HEK293 (cell line): ENCODE data around the gene PCBP3.

Experiments
- BCL11A ChIP-seq: fragments of 450-650 bp; formaldehyde crosslinking; IDR thresholded peaks from 2 replicates; pipeline ENCODE4 v1.5.1; 2016; ENCODE audit warnings: low read depth, missing biosample characterization, missing genetic modification characterization
- IKZF3 ChIP-seq: fragments of 450-650 bp; IDR thresholded peaks from 2 replicates; pipeline ENCODE4 v1.5.0; 2018; ENCODE audit warnings: missing biosample characterization, mild to moderate bottlenecking, missing genetic modification characterization, moderate library complexity
- KLF8 ChIP-seq: fragments of 450-650 bp; formaldehyde crosslinking; IDR thresholded peaks from 2 replicates; pipeline ENCODE4 v1.5.1; 2016; ENCODE audit warnings: missing biosample characterization, missing genetic modification characterization
- KLF9 ChIP-seq: fragments of 450-650 bp; formaldehyde crosslinking; IDR thresholded peaks from 2 replicates; pipeline ENCODE4 v1.5.1; 2016; ENCODE audit warnings: missing biosample characterization, missing genetic modification characterization, low read depth
- SP7 ChIP-seq: fragments of 450-650 bp; formaldehyde crosslinking; IDR thresholded peaks from 2 replicates; pipeline ENCODE4 v1.5.1; 2016; ENCODE audit warnings: missing biosample characterization, missing genetic modification characterization
- WT1 ChIP-seq: fragments of 450-650 bp; formaldehyde crosslinking; IDR thresholded peaks from 2 replicates; pipeline ENCODE4 v1.5.1; 2016; ENCODE audit warnings: missing biosample characterization, missing genetic modification characterization
- YY1 ChIP-seq: fragments of 450-650 bp; formaldehyde crosslinking; IDR thresholded peaks from 2 replicates; pipeline ENCODE4 v1.5.1; 2018; ENCODE audit warnings: missing biosample characterization, missing genetic modification characterization
- ZBTB17 ChIP-seq: fragments of 450-650 bp; formaldehyde crosslinking; IDR thresholded peaks from 2 replicates; pipeline ENCODE4 v1.5.1; 2016; ENCODE audit warnings: missing biosample characterization, missing genetic modification characterization
- ZFP69B ChIP-seq: fragments of 450-650 bp; formaldehyde crosslinking; IDR thresholded peaks from 2 replicates; pipeline ENCODE4 v1.5.1; 2016; ENCODE audit warnings: missing biosample characterization, missing genetic modification characterization
- ZIC2 ChIP-seq: fragments of 450-650 bp; formaldehyde crosslinking; IDR thresholded peaks from 2 replicates; pipeline ENCODE4 v1.5.1; 2016; ENCODE audit warnings: missing biosample characterization, missing genetic modification characterization
- ZNF157 ChIP-seq: fragments of 450-650 bp; formaldehyde crosslinking; IDR thresholded peaks from 2 replicates; pipeline ENCODE4 v1.5.1; 2016; ENCODE audit warnings: missing biosample characterization, missing genetic modification characterization
- ZNF24 ChIP-seq: fragments of 450-650 bp; formaldehyde crosslinking; IDR thresholded peaks from 2 replicates; pipeline ENCODE4 v1.5.1; 2016; ENCODE audit warnings: missing biosample characterization, missing genetic modification characterization
- ZNF266 ChIP-seq: fragments of 450-650 bp; formaldehyde crosslinking; IDR thresholded peaks from 2 replicates; pipeline ENCODE4 v1.5.1; 2016; ENCODE audit warnings: missing biosample characterization, missing genetic modification characterization, low read depth
- ZNF311 ChIP-seq: fragments of 450-650 bp; formaldehyde crosslinking; IDR thresholded peaks from 2 replicates; pipeline ENCODE4 v1.5.1; 2017; ENCODE audit warnings: missing biosample characterization, missing genetic modification characterization, borderline replicate concordance
- ZNF426 ChIP-seq: fragments of 450-650 bp; formaldehyde crosslinking; IDR thresholded peaks from 2 replicates; pipeline ENCODE4 v1.5.1; 2017; ENCODE audit warnings: missing biosample characterization, missing genetic modification characterization, mild to moderate bottlenecking, inconsistent platforms, moderate library complexity
- ZNF530 ChIP-seq: fragments of 450-650 bp; formaldehyde crosslinking; IDR thresholded peaks from 2 replicates; pipeline ENCODE4 v1.5.1; 2016; ENCODE audit warnings: low read depth, missing biosample characterization, missing genetic modification characterization
- ZNF548 ChIP-seq: fragments of 450-650 bp; formaldehyde crosslinking; IDR thresholded peaks from 2 replicates; pipeline ENCODE4 v1.5.1; 2016; ENCODE audit warnings: missing biosample characterization, missing genetic modification characterization
- ZNF555 ChIP-seq: fragments of 450-650 bp; formaldehyde crosslinking; conservative IDR thresholded peaks from 2 replicates; pipeline ENCODE4 v1.5.1; 2017; ENCODE audit warnings: missing biosample characterization, mild to moderate bottlenecking, missing genetic modification characterization, inconsistent platforms
- ZNF600 ChIP-seq: fragments of 450-650 bp; formaldehyde crosslinking; IDR thresholded peaks from 2 replicates; pipeline ENCODE4 v1.5.1; 2016; ENCODE audit warnings: missing biosample characterization, missing genetic modification characterization
- ZNF664 ChIP-seq: fragments of 450-650 bp; formaldehyde crosslinking; IDR thresholded peaks from 2 replicates; pipeline ENCODE4 v1.5.1; 2016; ENCODE audit warnings: missing biosample characterization, missing genetic modification characterization
- ZNF768 ChIP-seq: fragments of 450-650 bp; formaldehyde crosslinking; IDR thresholded peaks from 2 replicates; pipeline ENCODE4 v1.5.1; 2018; ENCODE audit warnings: missing biosample characterization, mild to moderate bottlenecking, missing genetic modification characterization
- ZXDB ChIP-seq: fragments of 450-650 bp; formaldehyde crosslinking; IDR thresholded peaks from 2 replicates; pipeline ENCODE4 v1.5.1; 2016; ENCODE audit warnings: missing biosample characterization, missing genetic modification characterization
- TF ChIP-seq, protein P1 (sequence below): fragments of 450-650 bp; formaldehyde crosslinking; conservative IDR thresholded peaks from 2 replicates; pipeline ENCODE4 v1.5.1; 2016; ENCODE audit warnings: low read depth, missing biosample characterization, missing genetic modification characterization
- TF ChIP-seq, protein P2 (sequence below): IDR thresholded peaks from 2 replicates; pipeline ENCODE4 v1.6.1; 2011; ENCODE audit warnings: mild to moderate bottlenecking, low read depth, low read length, borderline replicate concordance
- TF ChIP-seq, protein P3 (sequence below): fragments of 450-650 bp; formaldehyde crosslinking; IDR thresholded peaks from 2 replicates; pipeline ENCODE4 v1.5.1; 2016; ENCODE audit warnings: missing biosample characterization, missing genetic modification characterization
- TF ChIP-seq, protein P4 (sequence below): fragments of 450-650 bp; formaldehyde crosslinking; IDR thresholded peaks from 2 replicates; pipeline ENCODE4 v1.5.1; 2016; ENCODE audit warnings: missing biosample characterization, missing genetic modification characterization
- TF ChIP-seq, protein P5 (sequence below): fragments of 450-650 bp; formaldehyde crosslinking; IDR thresholded peaks from 2 replicates; pipeline ENCODE4 v1.5.1; 2016; ENCODE audit warnings: missing biosample characterization, missing genetic modification characterization
- TF ChIP-seq, protein P6 (sequence below): fragments of 450-650 bp; formaldehyde crosslinking; IDR thresholded peaks from 2 replicates; pipeline ENCODE4 v1.5.1; 2016; ENCODE audit warnings: missing biosample characterization, missing genetic modification characterization

The PCBP3 gene

DNA sequence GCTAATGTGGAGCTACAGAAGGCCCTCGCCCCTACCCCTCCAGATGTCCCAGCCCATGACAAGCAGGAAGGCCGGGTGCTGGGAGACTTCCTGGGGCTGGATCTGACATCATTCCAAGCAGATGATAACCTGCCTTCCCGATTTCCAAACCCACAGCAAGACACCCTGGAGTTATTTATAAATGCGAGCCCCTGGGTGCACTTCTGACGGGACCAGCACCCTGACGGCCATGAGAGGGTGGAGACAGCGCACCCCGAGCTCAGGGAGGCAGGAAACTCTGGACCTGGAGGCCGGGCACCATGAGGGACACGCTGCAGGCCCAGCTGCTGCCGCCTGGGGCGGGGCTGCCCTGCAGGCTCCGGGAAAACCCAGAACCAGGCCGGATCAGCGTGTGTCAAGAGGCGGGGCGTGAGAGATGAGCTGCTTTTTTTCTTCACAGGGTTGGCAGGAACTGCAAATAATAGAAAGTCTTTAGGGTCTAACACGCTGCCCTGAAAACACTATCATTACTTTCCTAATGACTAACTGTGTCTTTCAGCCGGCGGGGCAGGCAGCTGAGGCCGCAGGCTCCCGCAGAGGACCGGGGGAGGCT, 2.5 kb upstream of the PCBP3 start (continued):
- TF ChIP-seq, protein P1, sequence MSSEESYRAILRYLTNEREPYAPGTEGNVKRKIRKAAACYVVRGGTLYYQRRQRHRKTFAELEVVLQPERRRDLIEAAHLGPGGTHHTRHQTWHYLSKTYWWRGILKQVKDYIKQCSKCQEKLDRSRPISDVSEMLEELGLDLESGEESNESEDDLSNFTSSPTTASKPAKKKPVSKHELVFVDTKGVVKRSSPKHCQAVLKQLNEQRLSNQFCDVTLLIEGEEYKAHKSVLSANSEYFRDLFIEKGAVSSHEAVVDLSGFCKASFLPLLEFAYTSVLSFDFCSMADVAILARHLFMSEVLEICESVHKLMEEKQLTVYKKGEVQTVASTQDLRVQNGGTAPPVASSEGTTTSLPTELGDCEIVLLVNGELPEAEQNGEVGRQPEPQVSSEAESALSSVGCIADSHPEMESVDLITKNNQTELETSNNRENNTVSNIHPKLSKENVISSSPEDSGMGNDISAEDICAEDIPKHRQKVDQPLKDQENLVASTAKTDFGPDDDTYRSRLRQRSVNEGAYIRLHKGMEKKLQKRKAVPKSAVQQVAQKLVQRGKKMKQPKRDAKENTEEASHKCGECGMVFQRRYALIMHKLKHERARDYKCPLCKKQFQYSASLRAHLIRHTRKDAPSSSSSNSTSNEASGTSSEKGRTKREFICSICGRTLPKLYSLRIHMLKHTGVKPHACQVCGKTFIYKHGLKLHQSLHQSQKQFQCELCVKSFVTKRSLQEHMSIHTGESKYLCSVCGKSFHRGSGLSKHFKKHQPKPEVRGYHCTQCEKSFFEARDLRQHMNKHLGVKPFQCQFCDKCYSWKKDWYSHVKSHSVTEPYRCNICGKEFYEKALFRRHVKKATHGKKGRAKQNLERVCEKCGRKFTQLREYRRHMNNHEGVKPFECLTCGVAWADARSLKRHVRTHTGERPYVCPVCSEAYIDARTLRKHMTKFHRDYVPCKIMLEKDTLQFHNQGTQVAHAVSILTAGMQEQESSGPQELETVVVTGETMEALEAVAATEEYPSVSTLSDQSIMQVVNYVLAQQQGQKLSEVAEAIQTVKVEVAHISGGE (tag by site-specific recombination): no peak
- TF ChIP-seq ZNF426 (no peak), ZNF555 (tag by site-specific recombination) (no peak), BCL11A (tag by site-specific recombination) (no peak), ZNF548 (no peak), ZNF530 (tag by site-specific recombination) (no peak), ZBTB17 (0 out of 2 replicates have a peak, but pooled peaks have one; percentile 26), ZNF664 (tag by site-specific recombination) (no peak), ZFP69B (no peak), YY1 (tag by site-specific recombination) (no peak), ZNF311 (no peak), ZNF157 (tag by site-specific recombination) (no peak), ZNF266 (tag by site-specific recombination) (no peak), ZXDB (no peak), ZNF24 (tag by site-specific recombination) (no peak), ZNF768 (tag by site-specific recombination) (no peak), KLF8 (tag by site-specific recombination) (0 out of 2 replicates have a peak, but pooled peaks have one; percentile 13), ZNF600 (tag by site-specific recombination) (peak; percentile 60; the same call in 1 of the 2 replicates), WT1 (tag by site-specific recombination) (no peak), KLF9 (tag by site-specific recombination) (no peak), SP7 (tag by site-specific recombination) (peak; percentile 85), IKZF3 (tag by site-specific recombination) (no peak), ZIC2 (tag by site-specific recombination) (peak; percentile 95)
- TF ChIP-seq, protein P2, sequence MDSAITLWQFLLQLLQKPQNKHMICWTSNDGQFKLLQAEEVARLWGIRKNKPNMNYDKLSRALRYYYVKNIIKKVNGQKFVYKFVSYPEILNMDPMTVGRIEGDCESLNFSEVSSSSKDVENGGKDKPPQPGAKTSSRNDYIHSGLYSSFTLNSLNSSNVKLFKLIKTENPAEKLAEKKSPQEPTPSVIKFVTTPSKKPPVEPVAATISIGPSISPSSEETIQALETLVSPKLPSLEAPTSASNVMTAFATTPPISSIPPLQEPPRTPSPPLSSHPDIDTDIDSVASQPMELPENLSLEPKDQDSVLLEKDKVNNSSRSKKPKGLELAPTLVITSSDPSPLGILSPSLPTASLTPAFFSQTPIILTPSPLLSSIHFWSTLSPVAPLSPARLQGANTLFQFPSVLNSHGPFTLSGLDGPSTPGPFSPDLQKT: no peak
- TF ChIP-seq, protein P3, sequence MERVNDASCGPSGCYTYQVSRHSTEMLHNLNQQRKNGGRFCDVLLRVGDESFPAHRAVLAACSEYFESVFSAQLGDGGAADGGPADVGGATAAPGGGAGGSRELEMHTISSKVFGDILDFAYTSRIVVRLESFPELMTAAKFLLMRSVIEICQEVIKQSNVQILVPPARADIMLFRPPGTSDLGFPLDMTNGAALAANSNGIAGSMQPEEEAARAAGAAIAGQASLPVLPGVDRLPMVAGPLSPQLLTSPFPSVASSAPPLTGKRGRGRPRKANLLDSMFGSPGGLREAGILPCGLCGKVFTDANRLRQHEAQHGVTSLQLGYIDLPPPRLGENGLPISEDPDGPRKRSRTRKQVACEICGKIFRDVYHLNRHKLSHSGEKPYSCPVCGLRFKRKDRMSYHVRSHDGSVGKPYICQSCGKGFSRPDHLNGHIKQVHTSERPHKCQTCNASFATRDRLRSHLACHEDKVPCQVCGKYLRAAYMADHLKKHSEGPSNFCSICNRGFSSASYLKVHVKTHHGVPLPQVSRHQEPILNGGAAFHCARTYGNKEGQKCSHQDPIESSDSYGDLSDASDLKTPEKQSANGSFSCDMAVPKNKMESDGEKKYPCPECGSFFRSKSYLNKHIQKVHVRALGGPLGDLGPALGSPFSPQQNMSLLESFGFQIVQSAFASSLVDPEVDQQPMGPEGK: peak; percentile 45; the same call in 1 of the 2 replicates
- TF ChIP-seq, protein P4, sequence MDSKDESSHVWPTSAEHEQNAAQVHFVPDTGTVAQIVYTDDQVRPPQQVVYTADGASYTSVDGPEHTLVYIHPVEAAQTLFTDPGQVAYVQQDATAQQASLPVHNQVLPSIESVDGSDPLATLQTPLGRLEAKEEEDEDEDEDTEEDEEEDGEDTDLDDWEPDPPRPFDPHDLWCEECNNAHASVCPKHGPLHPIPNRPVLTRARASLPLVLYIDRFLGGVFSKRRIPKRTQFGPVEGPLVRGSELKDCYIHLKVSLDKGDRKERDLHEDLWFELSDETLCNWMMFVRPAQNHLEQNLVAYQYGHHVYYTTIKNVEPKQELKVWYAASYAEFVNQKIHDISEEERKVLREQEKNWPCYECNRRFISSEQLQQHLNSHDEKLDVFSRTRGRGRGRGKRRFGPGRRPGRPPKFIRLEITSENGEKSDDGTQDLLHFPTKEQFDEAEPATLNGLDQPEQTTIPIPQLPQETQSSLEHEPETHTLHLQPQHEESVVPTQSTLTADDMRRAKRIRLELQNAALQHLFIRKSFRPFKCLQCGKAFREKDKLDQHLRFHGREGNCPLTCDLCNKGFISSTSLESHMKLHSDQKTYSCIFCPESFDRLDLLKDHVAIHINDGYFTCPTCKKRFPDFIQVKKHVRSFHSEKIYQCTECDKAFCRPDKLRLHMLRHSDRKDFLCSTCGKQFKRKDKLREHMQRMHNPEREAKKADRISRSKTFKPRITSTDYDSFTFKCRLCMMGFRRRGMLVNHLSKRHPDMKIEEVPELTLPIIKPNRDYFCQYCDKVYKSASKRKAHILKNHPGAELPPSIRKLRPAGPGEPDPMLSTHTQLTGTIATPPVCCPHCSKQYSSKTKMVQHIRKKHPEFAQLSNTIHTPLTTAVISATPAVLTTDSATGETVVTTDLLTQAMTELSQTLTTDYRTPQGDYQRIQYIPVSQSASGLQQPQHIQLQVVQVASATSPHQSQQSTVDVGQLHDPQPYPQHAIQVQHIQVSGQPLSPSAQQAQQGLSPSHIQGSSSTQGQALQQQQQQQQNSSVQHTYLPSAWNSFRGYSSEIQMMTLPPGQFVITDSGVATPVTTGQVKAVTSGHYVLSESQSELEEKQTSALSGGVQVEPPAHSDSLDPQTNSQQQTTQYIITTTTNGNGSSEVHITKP: no peak
- TF ChIP-seq, protein P5, sequence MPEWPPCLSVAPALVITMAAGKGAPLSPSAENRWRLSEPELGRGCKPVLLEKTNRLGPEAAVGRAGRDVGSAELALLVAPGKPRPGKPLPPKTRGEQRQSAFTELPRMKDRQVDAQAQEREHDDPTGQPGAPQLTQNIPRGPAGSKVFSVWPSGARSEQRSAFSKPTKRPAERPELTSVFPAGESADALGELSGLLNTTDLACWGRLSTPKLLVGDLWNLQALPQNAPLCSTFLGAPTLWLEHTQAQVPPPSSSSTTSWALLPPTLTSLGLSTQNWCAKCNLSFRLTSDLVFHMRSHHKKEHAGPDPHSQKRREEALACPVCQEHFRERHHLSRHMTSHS (tag by site-specific recombination): no peak
- TF ChIP-seq, protein P6, sequence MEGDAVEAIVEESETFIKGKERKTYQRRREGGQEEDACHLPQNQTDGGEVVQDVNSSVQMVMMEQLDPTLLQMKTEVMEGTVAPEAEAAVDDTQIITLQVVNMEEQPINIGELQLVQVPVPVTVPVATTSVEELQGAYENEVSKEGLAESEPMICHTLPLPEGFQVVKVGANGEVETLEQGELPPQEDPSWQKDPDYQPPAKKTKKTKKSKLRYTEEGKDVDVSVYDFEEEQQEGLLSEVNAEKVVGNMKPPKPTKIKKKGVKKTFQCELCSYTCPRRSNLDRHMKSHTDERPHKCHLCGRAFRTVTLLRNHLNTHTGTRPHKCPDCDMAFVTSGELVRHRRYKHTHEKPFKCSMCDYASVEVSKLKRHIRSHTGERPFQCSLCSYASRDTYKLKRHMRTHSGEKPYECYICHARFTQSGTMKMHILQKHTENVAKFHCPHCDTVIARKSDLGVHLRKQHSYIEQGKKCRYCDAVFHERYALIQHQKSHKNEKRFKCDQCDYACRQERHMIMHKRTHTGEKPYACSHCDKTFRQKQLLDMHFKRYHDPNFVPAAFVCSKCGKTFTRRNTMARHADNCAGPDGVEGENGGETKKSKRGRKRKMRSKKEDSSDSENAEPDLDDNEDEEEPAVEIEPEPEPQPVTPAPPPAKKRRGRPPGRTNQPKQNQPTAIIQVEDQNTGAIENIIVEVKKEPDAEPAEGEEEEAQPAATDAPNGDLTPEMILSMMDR (tag by site-specific recombination): no peak
